ENCODE measurements around the gene NSUN7. TPM values are rescaled to one million over a fixed set of nuclear protein-coding genes. Genes with fewer than 3 reads are reported as not detected.

NSUN7 gene
- total RNA-seq, 1 donor from 2014 or later: 0.40 TPM

DNA sequence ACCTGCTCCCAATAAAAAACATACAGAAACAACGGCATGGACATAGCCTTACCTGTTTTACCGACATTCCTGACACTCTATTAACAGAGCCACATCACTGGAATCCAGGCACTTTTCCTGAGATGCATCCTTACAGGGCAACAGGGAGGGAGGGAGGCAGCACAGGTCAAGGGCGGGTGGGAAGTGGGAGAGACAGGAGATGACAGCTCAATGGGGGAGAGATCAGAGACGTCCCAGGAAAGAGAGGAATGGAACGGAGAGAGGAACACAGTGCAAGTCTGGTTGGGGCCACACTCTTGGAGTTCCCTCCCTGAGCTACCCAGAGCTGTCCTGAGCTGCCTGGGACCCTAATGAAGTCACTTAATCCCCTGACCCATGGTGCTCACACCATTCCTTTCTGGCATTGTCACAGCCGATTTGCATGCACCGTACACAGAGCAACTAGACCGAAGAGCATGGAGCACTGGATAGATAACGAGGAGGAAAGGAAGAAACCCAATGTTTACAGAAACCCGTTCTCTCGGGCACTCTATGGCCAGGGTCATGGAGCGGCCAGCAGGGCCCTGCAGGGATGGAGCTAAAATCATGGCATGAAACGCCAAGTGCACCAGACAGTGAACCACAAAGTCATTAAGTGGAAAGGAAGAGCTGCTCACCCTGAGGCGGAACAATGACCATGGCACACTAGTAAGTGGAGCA, 93.1 kb downstream of the NSUN7 start:
- ATAC-seq (no peak), DNase-seq (ENCODE audit: low spot score) (no peak)

DNA sequence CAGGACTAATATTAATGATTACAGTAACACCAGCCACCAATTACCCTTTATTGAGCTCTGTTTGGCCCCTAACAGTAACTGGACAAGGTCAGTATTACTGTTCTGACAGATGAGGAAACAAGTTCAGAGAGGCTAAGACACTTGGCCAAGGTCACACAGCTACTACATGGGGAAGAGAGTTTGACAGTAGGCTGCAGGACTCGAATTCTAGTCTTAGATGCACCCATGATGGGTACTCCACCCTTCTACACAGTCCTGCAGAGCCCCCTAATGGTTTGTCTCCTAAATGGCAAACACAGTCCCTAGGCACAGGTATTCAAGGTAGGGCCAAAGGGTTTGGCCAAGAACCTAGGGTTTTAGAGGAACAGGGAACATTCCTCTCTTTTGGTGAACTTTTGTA, 93.9 kb downstream of the NSUN7 start:
- DNase-seq (ENCODE audit: low spot score) (no peak), ATAC-seq (peak; percentile 23)

DNA sequence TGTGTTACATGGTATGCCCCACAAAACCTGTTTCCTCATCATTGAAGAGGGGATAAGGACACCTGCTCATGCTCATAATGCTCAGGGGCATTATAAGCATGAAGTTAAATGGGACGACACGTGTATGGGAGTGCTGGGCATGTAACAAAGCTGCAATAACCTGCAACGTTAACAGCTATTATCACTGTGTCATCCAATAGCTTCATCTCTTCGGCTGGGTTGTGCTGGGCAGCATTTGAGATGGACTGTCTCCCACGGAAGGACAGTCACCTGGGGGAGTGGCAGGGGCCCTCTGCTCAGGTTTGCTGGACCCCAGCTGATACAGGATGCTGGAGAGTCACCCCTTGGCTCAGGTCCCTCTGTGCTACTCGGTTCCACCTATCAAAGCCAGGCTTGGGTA, 94.5 kb downstream of the NSUN7 start:
- DNase-seq (ENCODE audit: low spot score) (no peak), ATAC-seq (no peak)

- ATAC-seq: no peak
Measured at GRCh38 chr4:40845154-40845835, 95.5 kb downstream of the NSUN7 start.

GRCh38 chr4:40846532-40846931, 96.8 kb downstream of the NSUN7 start:
- DNase-seq (ENCODE audit: low spot score) (no peak), ATAC-seq (no peak)

More at GRCh38 chr4:40845154-40845835, 95.5 kb downstream of the NSUN7 start:
- no peak for DNase-seq (ENCODE audit: low spot score)

GRCh38 chr4:40848251-40848650, 98.5 kb downstream of the NSUN7 start:
- ATAC-seq (no peak), DNase-seq (ENCODE audit: low spot score) (no peak)

- ATAC-seq: no peak
Measured at GRCh38 chr4:40848940-40849339, 99.2 kb downstream of the NSUN7 start.

DNA sequence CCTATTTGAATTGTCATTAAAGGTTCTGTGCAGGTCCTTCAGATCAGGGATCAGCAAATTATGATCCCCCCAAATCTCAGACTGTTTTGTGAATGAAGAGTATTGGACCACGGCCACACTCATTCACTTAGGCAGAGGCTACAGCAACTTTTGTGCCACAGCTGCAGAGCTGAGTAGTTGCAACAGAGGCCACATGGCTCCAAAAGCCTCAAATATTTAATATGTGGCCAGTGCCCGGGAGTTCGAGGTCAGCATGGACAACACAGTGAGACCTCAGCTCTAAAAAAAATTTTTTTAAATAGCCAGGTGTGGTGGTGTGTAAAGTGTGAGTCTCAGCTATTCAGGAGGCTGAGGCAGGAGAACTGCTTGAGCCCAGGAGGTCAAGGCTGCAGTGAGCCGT, 100.7 kb downstream of the NSUN7 start:
- DNase-seq (ENCODE audit: low spot score) (no peak), ATAC-seq (peak; percentile 14)

More at GRCh38 chr4:40848940-40849339, 99.2 kb downstream of the NSUN7 start:
- no peak for DNase-seq (ENCODE audit: low spot score)

- ATAC-seq (no peak), DNase-seq (ENCODE audit: low spot score) (no peak)
Measured at GRCh38 chr4:40856277-40856839, 106.6 kb downstream of the NSUN7 start.

DNA sequence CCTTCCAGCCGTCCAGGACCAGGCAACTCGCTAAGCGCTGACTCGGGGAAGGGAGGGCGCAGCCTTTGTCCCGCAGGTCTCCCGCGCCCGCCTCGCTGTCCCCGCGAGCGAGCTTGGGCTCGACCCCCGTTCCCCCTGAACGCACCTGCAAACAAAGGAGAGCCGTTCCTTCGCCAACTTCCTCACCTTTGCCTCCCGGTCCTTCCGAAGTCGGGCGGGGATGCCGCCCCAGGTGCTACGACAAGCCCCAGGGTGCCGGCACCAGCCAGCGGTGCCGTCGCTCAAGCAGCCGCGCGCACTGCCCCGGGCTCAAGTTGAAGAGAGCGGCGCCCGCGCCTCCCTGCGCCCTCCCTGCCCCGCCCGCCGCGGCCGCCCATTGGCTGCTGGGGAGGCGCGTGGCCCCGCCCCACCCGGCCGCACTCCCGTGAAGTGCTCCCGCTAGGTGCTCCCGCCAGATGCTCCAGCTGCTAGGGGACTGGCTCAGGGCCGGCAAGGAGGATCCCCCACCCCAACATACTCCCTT, 107.1 kb downstream of the NSUN7 start:
- ATAC-seq: peak; percentile 67

GRCh38 chr4:40857956-40858355, 108.2 kb downstream of the NSUN7 start:
- DNase-seq (ENCODE audit: low spot score) (no peak), ATAC-seq (no peak)

More for the DNA sequence above, 107.1 kb downstream of the NSUN7 start:
- no peak for DNase-seq (ENCODE audit: low spot score)

- ATAC-seq (no peak), DNase-seq (ENCODE audit: low spot score) (no peak)
Measured at GRCh38 chr4:40858962-40859361, 109.2 kb downstream of the NSUN7 start.

Other genes starting within 250 kb of the NSUN7 start
- gene RBM47, start 120.1 kb upstream of the NSUN7 start, total RNA-seq: 56.5 TPM